Measurements from ENCODE around the gene CRYAA.
"Not testable (repeated sequence)": the region's sequence is repeated elsewhere in the genome, so short reads cannot be mapped to it uniquely, and the experiment has no call there.

Gene CRYAA

GRCh38 chr21:43168708-43169107 lies at the start of gene CRYAA:
TSS of gene CRYAA (plus strand) at chr21:43169008. CDS start at chr21:43169100, 92 bp downstream.
- H3K4me1 Mint-ChIP-seq, H3K27ac Mint-ChIP-seq, H3K36me3 Mint-ChIP-seq, H3K9me3 Mint-ChIP-seq, H3K4me3 Mint-ChIP-seq, H3K27me3 Mint-ChIP-seq: not testable (repeated sequence)

- H3K27ac Mint-ChIP-seq, H3K36me3 Mint-ChIP-seq, H3K9me3 Mint-ChIP-seq, H3K4me3 Mint-ChIP-seq, H3K27me3 Mint-ChIP-seq, H3K4me1 Mint-ChIP-seq: not testable (repeated sequence)
Observed at GRCh38 chr21:43130094-43130493, 38.7 kb upstream of the CRYAA start.

GRCh38 chr21:43134520-43134919 lies 34.3 kb upstream of the CRYAA start:
- H3K4me1 Mint-ChIP-seq, H3K36me3 Mint-ChIP-seq, H3K27ac Mint-ChIP-seq, H3K9me3 Mint-ChIP-seq, H3K4me3 Mint-ChIP-seq, H3K27me3 Mint-ChIP-seq: not testable (repeated sequence)

GRCh38 chr21:43138944-43139343 lies 29.9 kb upstream of the CRYAA start:
- H3K4me3 Mint-ChIP-seq, H3K27ac Mint-ChIP-seq, H3K4me1 Mint-ChIP-seq, H3K36me3 Mint-ChIP-seq, H3K9me3 Mint-ChIP-seq, H3K27me3 Mint-ChIP-seq: not testable (repeated sequence)

GRCh38 chr21:43141407-43141806 lies 27.4 kb upstream of the CRYAA start:
- not testable (repeated sequence) for H3K27ac Mint-ChIP-seq, H3K36me3 Mint-ChIP-seq, H3K4me1 Mint-ChIP-seq, H3K27me3 Mint-ChIP-seq, H3K4me3 Mint-ChIP-seq, H3K9me3 Mint-ChIP-seq

GRCh38 chr21:43146637-43147036 lies 22.2 kb upstream of the CRYAA start:
- H3K4me1 Mint-ChIP-seq, H3K27ac Mint-ChIP-seq, H3K27me3 Mint-ChIP-seq, H3K9me3 Mint-ChIP-seq, H3K4me3 Mint-ChIP-seq, H3K36me3 Mint-ChIP-seq: not testable (repeated sequence)

GRCh38 chr21:43147999-43148398 lies 20.8 kb upstream of the CRYAA start:
- not testable (repeated sequence) for H3K27ac Mint-ChIP-seq, H3K36me3 Mint-ChIP-seq

GRCh38 chr21:43149344-43149743 lies 19.5 kb upstream of the CRYAA start:
- H3K4me1 Mint-ChIP-seq, H3K27ac Mint-ChIP-seq, H3K27me3 Mint-ChIP-seq, H3K36me3 Mint-ChIP-seq, H3K9me3 Mint-ChIP-seq, H3K4me3 Mint-ChIP-seq: not testable (repeated sequence)

More at GRCh38 chr21:43147999-43148398, 20.8 kb upstream of the CRYAA start:
- not testable (repeated sequence) for H3K27me3 Mint-ChIP-seq, H3K9me3 Mint-ChIP-seq, H3K4me3 Mint-ChIP-seq, H3K4me1 Mint-ChIP-seq

GRCh38 chr21:43153601-43154000 lies 15.2 kb upstream of the CRYAA start:
- not testable (repeated sequence) for H3K4me3 Mint-ChIP-seq, H3K4me1 Mint-ChIP-seq, H3K27ac Mint-ChIP-seq, H3K27me3 Mint-ChIP-seq, H3K36me3 Mint-ChIP-seq, H3K9me3 Mint-ChIP-seq

GRCh38 chr21:43159279-43160175 lies 9.3 kb upstream of the CRYAA start:
- H3K9me3 Mint-ChIP-seq, H3K4me1 Mint-ChIP-seq, H3K36me3 Mint-ChIP-seq, H3K27me3 Mint-ChIP-seq, H3K4me3 Mint-ChIP-seq, H3K27ac Mint-ChIP-seq: not testable (repeated sequence)

- H3K36me3 Mint-ChIP-seq, H3K4me3 Mint-ChIP-seq, H3K27ac Mint-ChIP-seq, H3K9me3 Mint-ChIP-seq, H3K4me1 Mint-ChIP-seq, H3K27me3 Mint-ChIP-seq: not testable (repeated sequence)
Observed at GRCh38 chr21:43161826-43162707, 6.7 kb upstream of the CRYAA start.

GRCh38 chr21:43162708-43163205 lies 6.1 kb upstream of the CRYAA start:
- H3K4me1 Mint-ChIP-seq, H3K9me3 Mint-ChIP-seq, H3K27ac Mint-ChIP-seq, H3K36me3 Mint-ChIP-seq, H3K27me3 Mint-ChIP-seq, H3K4me3 Mint-ChIP-seq: not testable (repeated sequence)

GRCh38 chr21:43164823-43165222 lies 4.0 kb upstream of the CRYAA start:
- H3K9me3 Mint-ChIP-seq, H3K27ac Mint-ChIP-seq, H3K36me3 Mint-ChIP-seq, H3K4me1 Mint-ChIP-seq, H3K4me3 Mint-ChIP-seq, H3K27me3 Mint-ChIP-seq: not testable (repeated sequence)

- H3K4me1 Mint-ChIP-seq, H3K9me3 Mint-ChIP-seq, H3K36me3 Mint-ChIP-seq, H3K27me3 Mint-ChIP-seq, H3K27ac Mint-ChIP-seq, H3K4me3 Mint-ChIP-seq: not testable (repeated sequence)
Observed at GRCh38 chr21:43165734-43166133, 3.1 kb upstream of the CRYAA start.

GRCh38 chr21:43169230-43169886 lies 550 bp downstream of the CRYAA start:
- H3K9me3 Mint-ChIP-seq, H3K27ac Mint-ChIP-seq, H3K36me3 Mint-ChIP-seq, H3K4me1 Mint-ChIP-seq, H3K27me3 Mint-ChIP-seq, H3K4me3 Mint-ChIP-seq: not testable (repeated sequence)

GRCh38 chr21:43169891-43170290 lies 1.1 kb downstream of the CRYAA start:
- not testable (repeated sequence) for H3K27ac Mint-ChIP-seq, H3K27me3 Mint-ChIP-seq, H3K4me3 Mint-ChIP-seq, H3K9me3 Mint-ChIP-seq, H3K4me1 Mint-ChIP-seq, H3K36me3 Mint-ChIP-seq
